SK-N-MC (cell line): Measurements from ENCODE around the gene MAPKBP1.

ENCODE experiments used
- EZH2 ChIP-seq: fragments of 200-600 bp; sonication (generic); IDR thresholded peaks from one replicate; pipeline ENCODE4 v1.6.1; 2017; ENCODE audit warnings: antibody characterized with exemption
- FOXP2 ChIP-seq: optimal IDR thresholded peaks from 2 replicates; pipeline ENCODE3; 2011; ENCODE audit warnings: mild to moderate bottlenecking, moderate library complexity; ENCODE audit not compliant: insufficient read depth; ENCODE audit errors: extremely low read length, control extremely low read depth
- POLR2AphosphoS5 ChIP-seq: IDR thresholded peaks from 2 replicates; pipeline ENCODE4 v1.6.1; 2012; ENCODE audit warnings: mild to moderate bottlenecking, low read depth, low read length, borderline replicate concordance

- TF ChIP-seq EZH2 = no peak
- no peak for TF ChIP-seq POLR2AphosphoS5
- TF ChIP-seq FOXP2 = no peak
These were observed 91.3 kb downstream of the MAPKBP1 start for GRCh38 chr15:41865490-41866055.
